GM12864 (cell line): ENCODE results near the gene NBEAL2.

Source experiments
- DNase-seq: peaks from one replicate; pipeline ENCODE4 v3.0.0-alpha.2; 2011; ENCODE audit warnings: low read depth
- H3K4me3 ChIP-seq: 2 replicates; pipeline ENCODE4 v1.5.1; 2011; ENCODE audit warnings: mild to moderate bottlenecking, low read depth, low read length, control low read depth
- TF ChIP-seq, protein P1 (sequence below): IDR thresholded peaks from 2 replicates; pipeline ENCODE4 v1.5.1; 2011; ENCODE audit warnings: low read depth, mild to moderate bottlenecking, moderate library complexity, low read length, control low read depth, inconsistent platforms; ENCODE audit errors: missing control alignments

The NBEAL2 gene

GRCh38 chr3:47016086-47016933 is 36.8 kb downstream of the NBEAL2 start:
- TF ChIP-seq, protein P1, sequence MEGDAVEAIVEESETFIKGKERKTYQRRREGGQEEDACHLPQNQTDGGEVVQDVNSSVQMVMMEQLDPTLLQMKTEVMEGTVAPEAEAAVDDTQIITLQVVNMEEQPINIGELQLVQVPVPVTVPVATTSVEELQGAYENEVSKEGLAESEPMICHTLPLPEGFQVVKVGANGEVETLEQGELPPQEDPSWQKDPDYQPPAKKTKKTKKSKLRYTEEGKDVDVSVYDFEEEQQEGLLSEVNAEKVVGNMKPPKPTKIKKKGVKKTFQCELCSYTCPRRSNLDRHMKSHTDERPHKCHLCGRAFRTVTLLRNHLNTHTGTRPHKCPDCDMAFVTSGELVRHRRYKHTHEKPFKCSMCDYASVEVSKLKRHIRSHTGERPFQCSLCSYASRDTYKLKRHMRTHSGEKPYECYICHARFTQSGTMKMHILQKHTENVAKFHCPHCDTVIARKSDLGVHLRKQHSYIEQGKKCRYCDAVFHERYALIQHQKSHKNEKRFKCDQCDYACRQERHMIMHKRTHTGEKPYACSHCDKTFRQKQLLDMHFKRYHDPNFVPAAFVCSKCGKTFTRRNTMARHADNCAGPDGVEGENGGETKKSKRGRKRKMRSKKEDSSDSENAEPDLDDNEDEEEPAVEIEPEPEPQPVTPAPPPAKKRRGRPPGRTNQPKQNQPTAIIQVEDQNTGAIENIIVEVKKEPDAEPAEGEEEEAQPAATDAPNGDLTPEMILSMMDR: no peak
- DNase-seq: no peak
- H3K4me3 ChIP-seq: no peak overlapping the region

GRCh38 chr3:47016934-47017435 is 37.5 kb downstream of the NBEAL2 start:
- TF ChIP-seq, protein P1: no peak

GRCh38 chr3:47017504-47018268 is 38.2 kb downstream of the NBEAL2 start:
- no peak overlapping the region for H3K4me3 ChIP-seq
- no peak for DNase-seq
- TF ChIP-seq, protein P1: no peak

More at GRCh38 chr3:47016934-47017435, 37.5 kb downstream of the NBEAL2 start:
- no peak overlapping the region for H3K4me3 ChIP-seq
- DNase-seq: no peak

- H3K4me3 ChIP-seq: no peak overlapping the region
- TF ChIP-seq, protein P1: no peak
Observed at GRCh38 chr3:47018269-47018611, 38.8 kb downstream of the NBEAL2 start.

GRCh38 chr3:47019201-47019600 is 39.7 kb downstream of the NBEAL2 start:
- no peak overlapping the region for H3K4me3 ChIP-seq
- peak; percentile 47 for DNase-seq

More at GRCh38 chr3:47018269-47018611, 38.8 kb downstream of the NBEAL2 start:
- DNase-seq: no peak

DNA sequence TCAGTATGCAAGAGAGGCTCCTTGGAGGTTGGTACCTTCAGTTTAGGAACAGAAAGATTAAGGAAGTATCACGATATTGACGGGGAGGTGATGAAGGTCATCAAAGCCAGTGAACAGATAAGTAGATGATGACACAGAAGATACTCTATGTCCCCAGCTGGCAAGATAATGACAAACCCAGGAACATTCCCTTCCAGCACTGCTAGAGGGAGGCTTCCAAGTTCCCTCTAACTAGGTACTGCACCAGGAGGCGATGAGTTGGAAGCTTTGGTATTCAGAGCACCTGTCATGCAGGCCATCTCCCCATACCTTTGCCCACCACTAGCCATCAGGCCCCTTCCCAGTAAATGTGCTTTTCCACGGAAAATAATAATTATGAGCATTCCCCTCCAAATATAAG is 40.8 kb downstream of the NBEAL2 start:
- TF ChIP-seq, protein P1: no peak
- H3K4me3 ChIP-seq: no peak overlapping the region
- no peak for DNase-seq

More at GRCh38 chr3:47019201-47019600, 39.7 kb downstream of the NBEAL2 start:
- TF ChIP-seq, protein P1: no peak
